ENCODE data around the gene TFF1.

Gene TFF1

DNA sequence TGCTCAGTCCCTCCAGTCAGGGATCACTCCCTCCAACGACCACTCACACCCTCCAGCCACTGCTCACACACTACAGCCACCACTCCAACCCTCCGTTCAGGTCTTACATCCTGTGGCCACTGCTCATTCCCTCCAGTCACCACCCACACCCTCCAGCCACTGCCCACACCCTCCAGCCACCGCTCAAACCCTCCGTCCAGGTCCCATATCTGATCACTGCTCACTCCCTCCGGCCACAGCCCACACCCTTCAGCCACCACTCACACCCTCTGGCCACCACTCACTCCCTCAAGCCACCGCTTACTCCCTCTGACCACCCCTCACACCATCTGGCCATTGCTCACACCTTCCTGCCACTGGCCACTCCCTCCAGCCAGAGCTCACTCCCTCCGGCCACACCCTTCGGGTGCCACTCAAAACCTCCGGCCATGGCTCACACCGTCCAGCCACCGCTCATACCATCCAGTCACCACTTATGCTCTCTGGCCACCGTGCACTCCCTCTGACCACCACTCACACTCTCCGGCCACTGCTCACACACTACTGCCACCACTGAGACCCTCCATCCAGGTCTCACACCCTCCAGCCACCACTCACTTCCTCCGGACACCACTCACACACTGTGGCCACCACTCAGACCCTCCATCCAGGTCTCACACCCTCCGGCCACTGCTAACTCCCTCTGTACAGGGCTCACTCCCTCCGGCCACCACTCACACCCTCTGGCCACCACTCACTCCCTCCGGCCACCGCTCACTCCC lies 4.7 kb upstream of the TFF1 start:
- DNase-seq (ENCODE audit: low read depth, low spot score), result no peak
- H3K4me3 ChIP-seq (ENCODE audit: low read length), result no peak overlapping the region

GRCh38 chr21:42369821-42370220 lies 3.5 kb upstream of the TFF1 start:
- DNase-seq (ENCODE audit: low read depth, low spot score), result no peak
- no peak overlapping the region for H3K4me3 ChIP-seq (ENCODE audit: low read length)

DNA sequence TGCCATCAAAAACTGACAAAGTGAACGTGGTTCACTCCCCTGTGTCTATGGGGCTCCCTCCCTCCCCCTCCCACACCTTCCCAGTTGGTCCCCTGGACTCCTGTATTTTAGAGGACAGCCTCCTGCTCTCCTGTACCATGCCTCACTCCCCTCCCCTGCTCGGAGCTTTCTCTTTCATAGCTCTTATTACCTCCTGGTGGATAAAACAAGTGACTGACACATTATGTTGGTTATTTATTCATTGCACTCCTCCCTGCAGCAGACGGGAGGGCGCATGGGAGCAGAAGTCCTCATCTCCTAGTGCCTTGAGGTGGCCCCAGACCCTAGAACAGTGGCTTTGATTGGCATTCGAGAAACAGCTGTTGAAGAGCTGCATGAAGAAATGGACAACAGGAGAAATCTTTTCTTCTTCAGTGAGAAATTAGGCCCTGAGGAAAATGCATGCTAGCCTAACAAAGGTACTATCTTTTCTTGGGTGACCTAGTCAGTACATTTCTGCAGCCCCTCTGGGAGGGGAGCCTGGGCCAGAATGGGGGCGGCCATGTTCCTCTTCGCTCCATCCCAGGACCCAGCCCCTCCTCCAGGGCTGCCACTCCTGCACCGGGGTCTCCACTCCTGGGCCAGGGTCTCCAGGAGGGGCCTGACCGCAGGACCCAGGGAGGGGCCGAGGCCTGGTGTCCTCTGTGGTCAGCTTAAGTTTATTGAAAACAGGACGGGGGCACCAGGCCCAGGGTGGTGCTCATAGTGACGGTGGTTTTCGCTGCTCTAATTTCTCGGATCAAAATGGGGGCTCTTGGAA lies 1.2 kb upstream of the TFF1 start:
- no peak for DNase-seq (ENCODE audit: low read depth, low spot score)

GRCh38 chr21:42365770-42366169 lies 565 bp downstream of the TFF1 start:
- DNase-seq (ENCODE audit: low read depth, low spot score), result no peak
- H3K4me3 ChIP-seq (ENCODE audit: low read length), result no peak overlapping the region

More for the DNA sequence above, 1.2 kb upstream of the TFF1 start:
- H3K4me3 ChIP-seq (ENCODE audit: low read length), result no peak overlapping the region

- DNase-seq (ENCODE audit: low read depth, low spot score), result no peak
- no peak overlapping the region for H3K4me3 ChIP-seq (ENCODE audit: low read length)
These were observed 1.9 kb downstream of the TFF1 start for GRCh38 chr21:42364304-42364865.

DNA sequence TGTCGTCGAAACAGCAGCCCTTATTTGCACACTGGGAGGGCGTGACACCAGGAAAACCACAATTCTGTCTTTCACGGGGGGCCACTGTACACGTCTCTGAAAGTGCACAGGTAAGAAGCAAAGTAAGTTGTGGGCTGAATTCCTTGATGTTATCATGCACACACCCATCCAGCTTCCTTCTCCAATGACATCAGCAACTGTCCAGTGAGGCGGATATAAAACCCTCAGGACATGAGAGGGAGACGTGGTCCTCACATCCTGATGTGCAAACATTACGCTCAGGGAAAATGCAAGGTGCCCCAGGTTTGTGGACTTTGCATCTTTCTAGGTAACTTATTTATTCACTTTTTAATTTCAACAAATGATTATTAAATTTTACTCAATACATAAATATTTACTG lies 3.0 kb downstream of the TFF1 start:
- H3K4me3 ChIP-seq (ENCODE audit: low read length), result no peak overlapping the region
- DNase-seq (ENCODE audit: low read depth, low spot score), result no peak

GRCh38 chr21:42362700-42363099 lies 3.6 kb downstream of the TFF1 start:
- DNase-seq (ENCODE audit: low read depth, low spot score), result no peak
- H3K4me3 ChIP-seq (ENCODE audit: low read length), result no peak overlapping the region

DNA sequence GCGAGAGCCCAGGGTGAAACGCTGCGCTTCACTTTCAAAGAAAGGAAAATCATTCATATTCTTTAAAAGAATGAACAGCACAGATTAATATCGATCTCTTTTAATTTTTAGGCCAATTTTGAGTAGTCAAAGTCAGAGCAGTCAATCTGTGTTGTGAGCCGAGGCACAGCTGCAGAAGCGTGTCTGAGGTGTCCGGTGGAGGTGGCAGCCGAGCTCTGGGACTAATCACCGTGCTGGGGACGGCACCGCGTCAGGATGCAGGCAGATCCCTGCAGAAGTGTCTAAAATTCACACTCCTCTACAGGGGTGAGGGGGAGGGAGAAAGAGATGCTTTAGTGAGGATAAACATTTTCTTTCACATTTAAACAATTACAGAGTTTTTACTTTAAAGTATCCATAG lies 4.1 kb downstream of the TFF1 start:
- H3K4me3 ChIP-seq (ENCODE audit: low read length), result no peak overlapping the region
- no peak for DNase-seq (ENCODE audit: low read depth, low spot score)

DNA sequence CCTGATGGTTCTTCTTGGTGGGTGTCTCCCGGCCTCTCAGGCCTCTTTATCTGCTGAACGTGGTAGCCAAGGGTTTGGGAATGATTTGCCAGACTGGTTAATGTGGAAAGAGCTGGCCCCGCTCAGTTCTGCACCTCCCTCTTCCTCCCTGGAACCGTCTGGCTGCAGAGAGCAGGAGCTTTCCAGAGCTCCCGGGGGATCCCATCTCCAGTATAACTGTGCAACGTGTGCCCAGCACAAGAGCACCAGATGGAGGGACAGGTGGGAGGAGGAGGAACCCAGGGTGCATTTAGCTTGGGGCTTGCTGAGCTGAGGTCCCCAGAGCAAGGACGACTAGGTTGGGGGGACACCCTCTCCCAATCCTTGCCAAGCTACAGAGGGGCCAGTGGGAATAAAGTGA lies 5.0 kb downstream of the TFF1 start:
- no peak overlapping the region for H3K4me3 ChIP-seq (ENCODE audit: low read length)
- no peak for DNase-seq (ENCODE audit: low read depth, low spot score)

DNA sequence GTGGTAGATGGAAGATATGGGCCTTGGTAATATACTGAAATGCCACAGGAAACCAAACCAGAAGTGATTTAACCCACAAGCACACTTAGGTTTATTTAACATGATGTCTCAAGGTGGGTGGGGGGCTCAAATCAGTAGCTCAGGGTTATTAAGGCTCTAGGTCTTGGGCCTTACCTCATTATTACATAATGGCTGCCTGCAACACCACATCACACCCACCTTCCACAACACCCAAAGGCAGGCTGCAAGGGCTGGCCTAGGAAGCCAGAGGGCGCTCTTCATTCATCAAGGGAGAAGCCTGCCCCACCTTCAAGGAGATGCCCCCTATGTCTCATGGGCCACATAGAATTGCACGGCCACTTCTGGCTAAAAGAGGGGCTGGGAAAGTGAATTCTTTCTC lies 6.0 kb downstream of the TFF1 start:
- DNase-seq (ENCODE audit: low read depth, low spot score), result no peak
- no peak overlapping the region for H3K4me3 ChIP-seq (ENCODE audit: low read length)

- no peak for DNase-seq (ENCODE audit: low read depth, low spot score)
- H3K4me3 ChIP-seq (ENCODE audit: low read length), result no peak overlapping the region
These were observed 7.4 kb downstream of the TFF1 start for GRCh38 chr21:42358937-42359336.

- no peak for DNase-seq (ENCODE audit: low read depth, low spot score)
- H3K4me3 ChIP-seq (ENCODE audit: low read length), result no peak overlapping the region
These were observed 8.1 kb downstream of the TFF1 start for GRCh38 chr21:42358261-42358660.

- DNase-seq (ENCODE audit: low read depth, low spot score), result no peak
- H3K4me3 ChIP-seq (ENCODE audit: low read length), result no peak overlapping the region
These were observed 9.0 kb downstream of the TFF1 start for GRCh38 chr21:42357307-42357706.

- H3K4me3 ChIP-seq (ENCODE audit: low read length), result no peak overlapping the region
- DNase-seq (ENCODE audit: low read depth, low spot score), result no peak
These were observed 9.7 kb downstream of the TFF1 start for GRCh38 chr21:42356650-42357049.

GRCh38 chr21:42356046-42356445 lies 10.3 kb downstream of the TFF1 start:
- H3K4me3 ChIP-seq (ENCODE audit: low read length), result no peak overlapping the region
- DNase-seq (ENCODE audit: low read depth, low spot score), result no peak

DNA sequence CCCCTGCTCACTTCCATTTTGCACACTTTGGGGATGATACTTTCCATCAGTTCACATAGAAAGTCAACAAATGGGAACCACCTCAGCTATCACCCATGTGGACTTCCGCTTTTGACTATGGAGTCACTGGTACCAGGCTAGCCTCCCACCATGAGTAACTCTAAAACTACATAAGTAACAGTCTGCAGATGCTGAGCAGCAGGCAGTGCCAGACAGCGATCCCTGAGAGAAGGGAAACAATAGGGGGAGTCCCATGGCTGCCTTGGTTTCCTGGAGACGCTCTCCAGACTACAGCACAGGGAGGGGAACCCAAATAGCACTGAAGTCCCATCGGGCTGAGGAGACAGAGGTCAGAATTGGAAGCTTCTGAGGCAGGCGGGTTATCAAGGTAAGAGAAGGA lies 12.7 kb downstream of the TFF1 start:
- H3K4me3 ChIP-seq (ENCODE audit: low read length), result no peak overlapping the region
- no peak for DNase-seq (ENCODE audit: low read depth, low spot score)

- no peak for DNase-seq (ENCODE audit: low read depth, low spot score)
- H3K4me3 ChIP-seq (ENCODE audit: low read length), result no peak overlapping the region
These were observed 13.8 kb downstream of the TFF1 start for GRCh38 chr21:42352441-42353095.

DNA sequence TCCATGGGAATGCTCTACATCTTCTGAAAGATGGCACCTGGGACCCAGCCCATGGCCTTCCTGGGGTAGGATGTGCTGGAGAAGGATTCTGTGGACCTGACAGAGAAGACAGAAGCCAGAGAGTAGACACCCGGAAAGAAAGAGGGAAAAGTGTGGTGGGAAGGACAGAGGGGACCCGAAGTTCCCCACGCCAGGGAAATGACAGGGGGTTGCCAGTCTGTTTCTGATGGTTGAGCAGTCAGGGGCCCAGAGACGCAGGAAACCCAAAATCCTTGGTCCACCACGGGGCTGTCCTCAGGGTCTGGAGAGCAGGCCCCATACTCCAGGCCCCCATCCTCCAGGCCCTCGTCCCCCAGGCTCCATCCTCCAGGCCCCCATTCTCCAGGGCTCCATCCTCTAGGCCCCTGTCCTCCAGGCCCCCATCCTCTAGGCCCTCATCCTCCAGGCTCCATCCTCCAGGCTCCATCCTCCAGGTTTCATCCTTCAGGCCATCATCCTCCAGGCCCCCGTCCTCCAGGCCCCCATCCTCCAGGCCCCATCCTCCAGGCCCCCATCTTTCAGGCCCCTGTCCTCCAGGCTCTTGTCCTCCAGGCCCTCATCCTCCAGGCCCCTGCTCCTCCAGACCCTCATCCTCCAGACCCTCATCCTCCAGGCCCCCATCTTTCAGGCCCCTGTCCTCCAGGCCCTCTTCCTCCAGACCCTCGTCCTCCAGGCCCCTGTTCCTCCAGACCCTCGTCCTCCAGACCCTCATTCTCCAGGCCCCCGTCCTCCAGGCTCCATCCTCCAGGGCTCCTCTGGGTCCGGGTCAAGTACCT lies 14.5 kb downstream of the TFF1 start:
- no peak overlapping the region for H3K4me3 ChIP-seq (ENCODE audit: low read length)
- no peak for DNase-seq (ENCODE audit: low read depth, low spot score)

GRCh38 chr21:42350927-42351426 lies 15.4 kb downstream of the TFF1 start, which contains the start of gene TFF2:
Gene TFF2, minus strand, starts transcription at chr21:42350994. Its CDS starts 37 bp downstream, at chr21:42350957.
- no peak for DNase-seq (ENCODE audit: low read depth, low spot score)
- no peak within 1 kb of the TSS for H3K4me3 ChIP-seq (ENCODE audit: low read length)
